ENCODE data around the gene IFIT1.

DNA sequence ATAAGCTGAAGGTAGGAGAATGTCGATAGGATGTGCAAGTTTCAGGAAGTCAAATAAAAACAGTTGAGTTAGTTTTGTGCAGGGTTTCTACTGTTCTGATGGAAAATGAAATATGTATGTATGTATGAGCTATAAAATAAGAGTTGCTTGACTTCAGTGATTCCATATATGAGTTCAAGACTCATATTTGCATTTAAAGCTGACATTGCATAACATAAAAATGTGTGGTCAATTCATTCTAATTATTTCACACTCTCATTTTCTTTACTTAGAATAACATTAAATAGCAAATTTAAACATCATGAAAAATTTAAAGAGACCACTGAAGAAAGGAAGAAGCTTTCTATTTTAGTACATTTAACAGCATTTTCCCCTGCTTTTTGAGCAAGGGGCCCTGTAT lies 59.8 kb downstream of the IFIT1 start:
- no peak for TF ChIP-seq ZNF561 (tag by site-specific recombination; IDR thresholded peaks at IDR 0.05; ENCODE audit: borderline replicate concordance)
- TF ChIP-seq ZNF777 (tag by site-specific recombination; IDR thresholded peaks at IDR 0.05; ENCODE audit: borderline replicate concordance): no peak
- TF ChIP-seq, protein P1, sequence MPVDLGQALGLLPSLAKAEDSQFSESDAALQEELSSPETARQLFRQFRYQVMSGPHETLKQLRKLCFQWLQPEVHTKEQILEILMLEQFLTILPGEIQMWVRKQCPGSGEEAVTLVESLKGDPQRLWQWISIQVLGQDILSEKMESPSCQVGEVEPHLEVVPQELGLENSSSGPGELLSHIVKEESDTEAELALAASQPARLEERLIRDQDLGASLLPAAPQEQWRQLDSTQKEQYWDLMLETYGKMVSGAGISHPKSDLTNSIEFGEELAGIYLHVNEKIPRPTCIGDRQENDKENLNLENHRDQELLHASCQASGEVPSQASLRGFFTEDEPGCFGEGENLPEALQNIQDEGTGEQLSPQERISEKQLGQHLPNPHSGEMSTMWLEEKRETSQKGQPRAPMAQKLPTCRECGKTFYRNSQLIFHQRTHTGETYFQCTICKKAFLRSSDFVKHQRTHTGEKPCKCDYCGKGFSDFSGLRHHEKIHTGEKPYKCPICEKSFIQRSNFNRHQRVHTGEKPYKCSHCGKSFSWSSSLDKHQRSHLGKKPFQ (tag by site-specific recombination; IDR thresholded peaks at IDR 0.05): no peak
- TF ChIP-seq, protein P2, sequence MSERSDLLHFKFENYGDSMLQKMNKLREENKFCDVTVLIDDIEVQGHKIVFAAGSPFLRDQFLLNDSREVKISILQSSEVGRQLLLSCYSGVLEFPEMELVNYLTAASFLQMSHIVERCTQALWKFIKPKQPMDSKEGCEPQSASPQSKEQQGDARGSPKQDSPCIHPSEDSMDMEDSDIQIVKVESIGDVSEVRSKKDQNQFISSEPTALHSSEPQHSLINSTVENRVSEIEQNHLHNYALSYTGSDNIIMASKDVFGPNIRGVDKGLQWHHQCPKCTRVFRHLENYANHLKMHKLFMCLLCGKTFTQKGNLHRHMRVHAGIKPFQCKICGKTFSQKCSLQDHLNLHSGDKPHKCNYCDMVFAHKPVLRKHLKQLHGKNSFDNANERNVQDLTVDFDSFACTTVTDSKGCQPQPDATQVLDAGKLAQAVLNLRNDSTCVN (tag by site-specific recombination; optimal IDR thresholded peaks at IDR 0.05): no peak
- TF ChIP-seq, protein P3, sequence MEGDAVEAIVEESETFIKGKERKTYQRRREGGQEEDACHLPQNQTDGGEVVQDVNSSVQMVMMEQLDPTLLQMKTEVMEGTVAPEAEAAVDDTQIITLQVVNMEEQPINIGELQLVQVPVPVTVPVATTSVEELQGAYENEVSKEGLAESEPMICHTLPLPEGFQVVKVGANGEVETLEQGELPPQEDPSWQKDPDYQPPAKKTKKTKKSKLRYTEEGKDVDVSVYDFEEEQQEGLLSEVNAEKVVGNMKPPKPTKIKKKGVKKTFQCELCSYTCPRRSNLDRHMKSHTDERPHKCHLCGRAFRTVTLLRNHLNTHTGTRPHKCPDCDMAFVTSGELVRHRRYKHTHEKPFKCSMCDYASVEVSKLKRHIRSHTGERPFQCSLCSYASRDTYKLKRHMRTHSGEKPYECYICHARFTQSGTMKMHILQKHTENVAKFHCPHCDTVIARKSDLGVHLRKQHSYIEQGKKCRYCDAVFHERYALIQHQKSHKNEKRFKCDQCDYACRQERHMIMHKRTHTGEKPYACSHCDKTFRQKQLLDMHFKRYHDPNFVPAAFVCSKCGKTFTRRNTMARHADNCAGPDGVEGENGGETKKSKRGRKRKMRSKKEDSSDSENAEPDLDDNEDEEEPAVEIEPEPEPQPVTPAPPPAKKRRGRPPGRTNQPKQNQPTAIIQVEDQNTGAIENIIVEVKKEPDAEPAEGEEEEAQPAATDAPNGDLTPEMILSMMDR (tag by site-specific recombination; IDR thresholded peaks at IDR 0.05): no peak

All from HEK293 (cell line).